Epithelial cell of esophagus (primary cell): ENCODE data around the gene RGS3.

Experiments used
- DNase-seq: peaks from one replicate; pipeline ENCODE4 v3.0.0; 2010; ENCODE audit warnings: low read depth
- H3K4me3 ChIP-seq: 2 replicates; pipeline ENCODE4 v1.5.1; 2011; ENCODE audit warnings: mild to moderate bottlenecking, low read length, control low read depth
- TF ChIP-seq, protein P1 (sequence below): IDR thresholded peaks from 2 replicates; pipeline ENCODE4 v1.5.1; 2011; ENCODE audit warnings: low read depth, mild to moderate bottlenecking, low read length, control low read depth, inconsistent platforms; ENCODE audit not compliant: insufficient read depth; ENCODE audit errors: missing control alignments

RGS3 gene

GRCh38 chr9:113449376-113449775, 14.2 kb upstream of the RGS3 start:
- TF ChIP-seq, protein P1, sequence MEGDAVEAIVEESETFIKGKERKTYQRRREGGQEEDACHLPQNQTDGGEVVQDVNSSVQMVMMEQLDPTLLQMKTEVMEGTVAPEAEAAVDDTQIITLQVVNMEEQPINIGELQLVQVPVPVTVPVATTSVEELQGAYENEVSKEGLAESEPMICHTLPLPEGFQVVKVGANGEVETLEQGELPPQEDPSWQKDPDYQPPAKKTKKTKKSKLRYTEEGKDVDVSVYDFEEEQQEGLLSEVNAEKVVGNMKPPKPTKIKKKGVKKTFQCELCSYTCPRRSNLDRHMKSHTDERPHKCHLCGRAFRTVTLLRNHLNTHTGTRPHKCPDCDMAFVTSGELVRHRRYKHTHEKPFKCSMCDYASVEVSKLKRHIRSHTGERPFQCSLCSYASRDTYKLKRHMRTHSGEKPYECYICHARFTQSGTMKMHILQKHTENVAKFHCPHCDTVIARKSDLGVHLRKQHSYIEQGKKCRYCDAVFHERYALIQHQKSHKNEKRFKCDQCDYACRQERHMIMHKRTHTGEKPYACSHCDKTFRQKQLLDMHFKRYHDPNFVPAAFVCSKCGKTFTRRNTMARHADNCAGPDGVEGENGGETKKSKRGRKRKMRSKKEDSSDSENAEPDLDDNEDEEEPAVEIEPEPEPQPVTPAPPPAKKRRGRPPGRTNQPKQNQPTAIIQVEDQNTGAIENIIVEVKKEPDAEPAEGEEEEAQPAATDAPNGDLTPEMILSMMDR: no peak
- DNase-seq: no peak
- no peak overlapping the region for H3K4me3 ChIP-seq

- TF ChIP-seq, protein P1: no peak
- H3K4me3 ChIP-seq: no peak overlapping the region
- no peak for DNase-seq
Measured at GRCh38 chr9:113452113-113452605, 11.4 kb upstream of the RGS3 start.

GRCh38 chr9:113454914-113455761, 8.4 kb upstream of the RGS3 start:
- peak; percentile 63 for DNase-seq
- TF ChIP-seq, protein P1: no peak
- no peak overlapping the region for H3K4me3 ChIP-seq

- TF ChIP-seq, protein P1: no peak
- no peak for DNase-seq
- H3K4me3 ChIP-seq: no peak overlapping the region
Measured at GRCh38 chr9:113456235-113456634, 7.3 kb upstream of the RGS3 start.

GRCh38 chr9:113461285-113461684, 2.2 kb upstream of the RGS3 start:
- H3K4me3 ChIP-seq: no peak overlapping the region
- no peak for DNase-seq
- TF ChIP-seq, protein P1: no peak

DNA sequence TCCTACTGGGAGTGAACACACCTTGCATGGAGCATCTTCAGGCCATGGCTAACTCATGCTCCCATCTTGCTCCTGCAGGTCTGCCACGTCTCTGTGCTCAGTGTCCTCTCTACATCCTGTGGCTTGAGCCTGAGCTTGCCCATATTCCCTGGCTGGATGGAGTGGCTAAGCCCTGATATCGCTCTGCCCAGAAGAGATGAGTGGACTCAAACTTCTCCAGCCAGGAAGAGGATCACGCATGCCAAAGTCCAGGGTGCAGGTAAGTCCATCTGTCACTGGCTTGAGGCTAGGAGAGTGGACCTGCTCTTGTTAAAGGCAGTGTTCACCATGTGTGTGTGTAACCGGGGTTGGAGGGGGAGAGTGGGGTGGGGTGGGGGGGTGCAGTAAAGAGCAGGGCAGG, 1.6 kb upstream of the RGS3 start:
- H3K4me3 ChIP-seq: no peak overlapping the region
- no peak for DNase-seq
- TF ChIP-seq, protein P1: no peak
